Measurements from ENCODE around the gene HECTD4.

HECTD4 gene

GRCh38 chr12:112176321-112177010 lies 205.8 kb downstream of the HECTD4 start:
- DNase-seq (ENCODE audit: low read depth), result no peak

- no peak for DNase-seq (ENCODE audit: low read depth)
Observed at GRCh38 chr12:112175361-112176155, 206.7 kb downstream of the HECTD4 start.

DNA sequence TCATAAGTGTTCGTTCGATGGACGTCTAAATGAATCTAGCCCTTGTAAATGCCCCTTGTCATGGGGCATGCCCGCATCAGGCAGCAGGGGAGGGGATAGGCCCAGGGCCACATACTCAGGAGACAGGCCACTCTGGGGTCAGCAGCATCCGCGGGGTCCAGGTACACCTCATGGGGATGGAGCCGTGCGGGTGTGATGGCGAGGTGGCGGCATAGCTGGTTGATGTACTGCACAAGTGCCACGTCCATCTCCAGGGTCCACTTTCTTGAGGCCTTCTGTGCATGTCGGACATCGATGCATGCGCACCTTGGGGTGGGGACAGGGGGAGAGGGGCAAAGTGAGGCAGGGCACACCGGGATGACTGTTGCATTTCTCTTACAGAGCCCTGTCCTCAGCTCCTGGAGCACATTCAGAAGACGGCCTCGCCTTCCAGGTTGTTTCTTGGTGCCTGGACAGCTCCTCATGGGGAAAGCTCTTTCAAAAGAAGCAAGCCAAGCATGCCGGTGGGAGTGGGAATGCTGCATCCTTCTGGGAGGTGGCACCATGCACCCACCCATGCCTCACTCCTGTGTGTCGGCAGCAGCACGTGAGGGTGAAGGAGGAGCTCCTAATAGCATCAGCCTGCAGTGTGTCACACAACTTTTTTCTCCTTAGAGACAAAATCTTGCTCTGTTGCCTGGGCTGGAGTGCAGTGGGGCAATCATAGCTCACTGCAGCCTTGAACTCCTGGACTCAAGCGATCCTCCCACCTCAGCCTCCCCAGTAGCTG lies 209.5 kb downstream of the HECTD4 start:
- DNase-seq (ENCODE audit: low read depth), result no peak

- DNase-seq (ENCODE audit: low read depth), result no peak
Observed at GRCh38 chr12:112170971-112171596, 211.1 kb downstream of the HECTD4 start.

GRCh38 chr12:112170376-112170775 lies 211.9 kb downstream of the HECTD4 start:
- DNase-seq (ENCODE audit: low read depth), result peak; percentile 2

GRCh38 chr12:112169966-112170365 lies 212.3 kb downstream of the HECTD4 start:
- DNase-seq (ENCODE audit: low read depth), result no peak

DNA sequence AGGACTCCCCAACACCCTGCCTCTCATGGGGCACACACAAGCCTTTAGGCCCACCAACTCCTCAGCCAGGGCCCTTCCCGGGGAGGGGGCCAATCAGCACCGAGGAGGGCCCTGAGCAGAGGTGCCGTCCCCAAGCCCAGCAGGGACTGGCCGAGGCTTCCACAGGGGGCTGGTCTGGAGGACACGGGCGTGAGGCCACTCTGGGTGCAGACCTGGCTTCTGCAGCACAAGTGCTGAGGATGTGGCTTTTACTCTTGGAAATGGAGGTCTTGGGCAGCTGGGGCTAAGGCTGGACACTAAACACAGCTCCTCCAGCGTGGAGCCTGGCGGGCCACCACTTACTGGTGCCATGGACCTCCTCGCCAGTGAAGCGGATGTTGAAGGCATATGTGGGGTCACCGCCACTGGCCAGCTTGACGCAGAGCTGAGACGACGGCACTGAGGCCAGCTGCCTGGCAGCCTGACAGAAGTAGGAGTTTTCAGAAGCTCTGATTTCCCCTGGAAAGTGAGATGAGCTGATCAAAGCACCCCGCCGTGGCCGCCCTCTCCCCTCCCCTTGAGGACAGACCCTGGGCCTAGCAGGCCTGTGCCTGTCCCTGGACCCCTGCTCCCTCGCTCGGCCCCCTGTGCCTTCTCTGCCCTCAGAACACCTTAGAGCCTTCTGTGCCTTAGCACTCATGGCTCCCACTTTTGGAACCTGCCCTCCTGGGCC lies 212.9 kb downstream of the HECTD4 start:
- no peak for DNase-seq (ENCODE audit: low read depth)

GRCh38 chr12:112168561-112168971 lies 213.7 kb downstream of the HECTD4 start:
- no peak for DNase-seq (ENCODE audit: low read depth)

- DNase-seq (ENCODE audit: low read depth), result no peak
Observed at GRCh38 chr12:112167718-112168525, 214.3 kb downstream of the HECTD4 start.

- DNase-seq (ENCODE audit: low read depth), result no peak
Observed at GRCh38 chr12:112167031-112167461, 215.2 kb downstream of the HECTD4 start.

DNA sequence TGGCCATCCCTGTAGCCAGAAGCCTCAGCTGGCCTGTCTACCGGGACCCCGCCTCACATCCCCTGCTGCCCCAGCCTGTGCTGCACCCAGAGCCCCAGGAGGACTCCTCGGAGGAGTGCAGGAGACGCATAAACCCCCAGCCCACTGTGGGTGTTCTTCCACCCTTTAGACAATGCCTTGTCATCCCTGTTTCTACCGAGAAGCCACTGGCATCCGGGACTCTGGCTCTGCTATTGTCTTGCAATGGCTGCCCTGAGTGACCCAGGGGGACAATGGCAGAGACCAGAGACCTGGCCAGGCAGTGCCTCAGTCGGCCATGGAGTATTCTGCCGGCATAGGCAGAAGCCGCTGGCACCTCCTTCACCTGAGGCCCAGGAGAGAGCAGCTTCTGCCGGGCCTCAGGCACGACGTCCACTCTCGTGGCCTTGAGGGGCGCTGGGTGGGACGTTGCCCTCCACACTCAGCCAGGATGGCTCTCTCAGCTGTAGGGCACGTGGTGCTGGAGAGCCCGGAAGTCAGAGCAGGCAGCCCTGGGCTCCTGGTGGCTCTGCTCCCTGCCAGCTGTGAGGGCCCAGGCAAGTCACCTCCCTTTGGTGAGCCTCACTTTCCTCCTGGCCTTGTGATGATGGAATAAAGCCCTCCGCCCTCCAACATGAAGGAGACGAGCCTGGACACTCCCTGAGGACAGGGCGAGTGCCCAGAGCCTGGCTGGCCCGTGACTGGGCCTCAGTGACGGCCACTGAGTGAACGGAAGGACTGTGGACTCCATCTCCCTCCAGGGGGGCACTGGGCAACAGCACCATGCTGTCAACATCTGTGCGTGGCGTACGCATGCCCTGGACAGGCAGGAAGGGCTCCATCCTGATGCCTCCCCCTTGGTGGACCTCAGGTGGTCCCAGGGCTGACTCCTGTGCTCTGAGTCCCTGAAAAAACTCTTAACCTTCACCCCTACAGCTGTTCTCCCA lies 215.9 kb downstream of the HECTD4 start:
- no peak for DNase-seq (ENCODE audit: low read depth)

- DNase-seq (ENCODE audit: low read depth), result no peak
Observed at GRCh38 chr12:112165624-112166023, 216.6 kb downstream of the HECTD4 start.

DNA sequence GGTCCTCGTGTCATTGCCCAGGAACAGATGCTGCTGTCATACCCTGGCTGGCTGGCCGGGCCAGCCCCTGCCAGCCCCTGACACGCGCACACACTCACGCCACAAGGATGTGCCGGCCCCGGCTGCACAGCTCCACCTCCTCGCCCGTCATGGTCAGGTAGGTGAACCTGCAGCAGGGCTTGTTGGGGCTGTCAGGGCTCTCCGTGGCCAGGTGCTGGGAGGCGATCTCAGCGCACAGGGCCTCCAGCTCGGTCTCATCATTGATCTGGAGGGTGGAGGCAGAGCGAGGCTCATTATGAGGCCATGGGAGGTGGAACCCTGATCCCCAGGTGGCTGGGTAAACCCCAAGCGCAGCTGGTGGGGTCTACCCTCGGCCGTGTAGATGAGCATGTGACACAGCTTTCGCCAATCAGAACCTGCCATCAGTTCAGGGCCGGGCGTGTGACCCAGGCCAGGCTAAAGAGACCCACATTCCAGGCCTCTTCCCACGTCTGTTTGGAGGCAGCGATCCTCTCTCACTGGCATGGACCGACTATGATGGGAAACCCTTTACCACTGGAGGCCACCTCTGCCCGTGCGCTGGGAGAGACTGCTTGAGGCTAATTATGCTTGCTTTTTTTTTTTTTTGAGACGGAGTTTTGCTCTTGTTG lies 218.1 kb downstream of the HECTD4 start:
- no peak for DNase-seq (ENCODE audit: low read depth)

- DNase-seq (ENCODE audit: low read depth), result no peak
Observed at GRCh38 chr12:112163471-112163991, 218.7 kb downstream of the HECTD4 start.

GRCh38 chr12:112163056-112163455 lies 219.2 kb downstream of the HECTD4 start:
- DNase-seq (ENCODE audit: low read depth), result no peak

DNA sequence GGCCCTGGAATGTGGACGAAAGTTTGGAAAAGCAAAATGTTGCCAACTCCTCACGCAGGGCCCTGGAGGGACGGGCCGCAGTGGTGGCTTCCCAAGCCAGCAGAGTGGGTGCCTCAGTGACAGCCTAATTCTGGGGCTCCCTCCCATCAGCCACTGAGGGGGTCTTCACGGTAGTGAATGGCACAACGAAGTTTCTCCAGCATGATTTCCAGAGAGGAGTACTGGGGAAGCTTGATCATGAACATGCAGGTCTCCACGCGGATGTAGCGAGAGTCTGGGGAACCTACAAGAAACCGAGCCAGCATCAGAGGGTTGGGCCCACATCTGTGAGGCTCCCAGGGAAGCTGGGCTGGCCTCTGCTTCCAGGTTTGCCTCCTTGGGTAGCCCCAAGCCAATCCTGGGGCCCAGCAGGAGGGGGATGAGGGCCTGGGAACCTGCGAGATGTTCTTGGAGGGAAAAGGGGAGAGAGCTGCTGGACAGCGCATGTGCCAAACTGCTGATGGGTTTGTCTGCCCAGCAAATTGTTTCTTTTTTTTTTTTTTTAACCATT lies 219.9 kb downstream of the HECTD4 start:
- DNase-seq (ENCODE audit: low read depth), result no peak

- DNase-seq (ENCODE audit: low read depth), result no peak
Observed at GRCh38 chr12:112161711-112162110, 220.5 kb downstream of the HECTD4 start.

DNA sequence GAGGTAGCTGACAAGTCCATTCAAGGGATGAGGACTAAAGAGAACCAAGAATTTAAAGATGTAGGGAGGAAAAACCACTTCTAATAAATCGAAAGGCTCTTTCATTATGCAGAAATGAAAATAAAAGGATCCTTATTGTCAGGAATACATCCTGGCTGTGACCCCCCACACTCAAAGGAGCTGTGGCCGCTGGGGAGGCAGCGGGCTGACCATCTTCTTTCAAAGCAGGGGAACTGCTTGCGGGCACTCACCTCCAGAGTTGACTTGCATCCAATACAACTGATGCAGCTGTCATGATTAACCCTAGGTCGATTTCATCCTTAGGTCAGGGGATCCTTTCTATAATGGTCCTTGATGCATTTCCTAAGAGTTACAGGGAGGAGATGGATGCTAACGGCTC lies 221.6 kb downstream of the HECTD4 start:
- no peak for DNase-seq (ENCODE audit: low read depth)
